Nephron progenitor cell (in vitro differentiated cells): ENCODE measurements around the gene ALKBH8.
A peak's percentile ranks its signal among the peaks of the same experiment; 100 is the strongest.

ENCODE experiments used
- DNase-seq: peaks from one replicate; pipeline ENCODE4 v3.0.0; 2021
- H3K27ac Mint-ChIP-seq: 2 replicates; pipeline ENCODE4 v1.8.0; 2021; ENCODE audit warnings: mild to moderate bottlenecking, moderate library complexity, mixed read lengths
- H3K27me3 Mint-ChIP-seq: 2 replicates; pipeline ENCODE4 v1.8.0; 2021; ENCODE audit warnings: mild to moderate bottlenecking, low read depth, mixed read lengths; ENCODE audit not compliant: poor library complexity
- H3K36me3 Mint-ChIP-seq: 2 replicates; pipeline ENCODE4 v1.8.0; 2021; ENCODE audit warnings: low read depth, mixed read lengths
- H3K4me1 Mint-ChIP-seq: 2 replicates; pipeline ENCODE4 v1.8.0; 2021; ENCODE audit warnings: mixed read lengths
- H3K4me3 Mint-ChIP-seq: 2 replicates; pipeline ENCODE4 v1.8.0; 2021; ENCODE audit warnings: mild to moderate bottlenecking, moderate library complexity, mixed read lengths
- H3K9me3 Mint-ChIP-seq: 2 replicates; pipeline ENCODE4 v1.8.0; 2021; ENCODE audit warnings: mild to moderate bottlenecking, moderate library complexity, mixed read lengths
- CTCF ChIP-seq: fragments of 200-600 bp; sonication (generic); IDR thresholded peaks from 2 replicates; pipeline ENCODE4 v1.5.0; 2021; ENCODE audit warnings: antibody characterized with exemption

Gene ALKBH8

GRCh38 chr11:107592231-107592590, 26.7 kb upstream of the ALKBH8 start:
- Mint-ChIP-seq H3K36me3 (no peaks in the 10 kb centered on the region), H3K27ac (no peak overlapping the region), H3K9me3 (peaks cover 8% of the 10 kb centered on the region), H3K4me1 (peaks cover 25% of the 10 kb centered on the region), H3K4me3 (peak overlapping the region; percentile 90), H3K27me3 (peaks cover 96% of the 10 kb centered on the region)
- no peak for TF ChIP-seq CTCF
- no peak for DNase-seq

- H3K27me3 Mint-ChIP-seq = peaks cover 98% of the 10 kb centered on the region
- H3K36me3 Mint-ChIP-seq = no peaks in the 10 kb centered on the region
- peaks cover 25% of the 10 kb centered on the region for H3K4me1 Mint-ChIP-seq
- DNase-seq = peak; percentile 61
- H3K4me3 Mint-ChIP-seq = peak overlapping the region; percentile 90
- no peak overlapping the region for H3K27ac Mint-ChIP-seq
- no peak for TF ChIP-seq CTCF
- H3K9me3 Mint-ChIP-seq = peaks cover 8% of the 10 kb centered on the region
Measured at GRCh38 chr11:107591378-107592230, 26.1 kb upstream of the ALKBH8 start.

GRCh38 chr11:107590460-107591377, 25.2 kb upstream of the ALKBH8 start, which contains the start of gene ELMOD1:
Gene ELMOD1 (plus strand): TSS chr11:107591147. CDS start chr11:107618190, 27,043 bp downstream.
- H3K4me1 Mint-ChIP-seq = peaks cover 25% of the 10 kb centered on the region
- peak within 1 kb of the TSS; percentile 90 for H3K4me3 Mint-ChIP-seq
- H3K27ac Mint-ChIP-seq = no peak within 1 kb of the TSS
- DNase-seq = peak; percentile 89
- peaks cover 8% of the 10 kb centered on the region for H3K9me3 Mint-ChIP-seq
- no peak for TF ChIP-seq CTCF
- H3K27me3 Mint-ChIP-seq = peaks cover 99% of the 10 kb centered on the region
- H3K36me3 Mint-ChIP-seq = no peaks in the 10 kb centered on the region

- Mint-ChIP-seq H3K4me3 (no peak overlapping the region), H3K36me3 (no peaks in the 10 kb centered on the region), H3K9me3 (peaks cover 8% of the 10 kb centered on the region), H3K4me1 (peaks cover 13% of the 10 kb centered on the region), H3K27me3 (peaks cover 72% of the 10 kb centered on the region), H3K27ac (no peak overlapping the region)
- no peak for DNase-seq
- TF ChIP-seq CTCF = no peak
Measured at GRCh38 chr11:107587306-107587979, 21.9 kb upstream of the ALKBH8 start.

GRCh38 chr11:107583629-107584195, 18.2 kb upstream of the ALKBH8 start:
- peaks cover 8% of the 10 kb centered on the region for H3K9me3 Mint-ChIP-seq
- no peak overlapping the region for H3K27ac Mint-ChIP-seq
- no peak for DNase-seq
- H3K27me3 Mint-ChIP-seq = peaks cover 34% of the 10 kb centered on the region
- no peak for TF ChIP-seq CTCF
- no peak overlapping the region for H3K4me3 Mint-ChIP-seq
- H3K36me3 Mint-ChIP-seq = no peaks in the 10 kb centered on the region
- no peaks in the 10 kb centered on the region for H3K4me1 Mint-ChIP-seq
